HCT116 (cell line): ENCODE data around the gene DPM2.

Experiments
- CTCF ChIP-seq, 3 experiments: fragments of 200-600 bp in 1 of 3; sonication (generic) in 1 of 3; IDR thresholded peaks in 2 of 3; conservative IDR thresholded peaks in 1 of 3; 2 replicates each; pipeline ENCODE4 v1.5.1; 2012 to 2017; ENCODE audit warnings: low read depth in 2 of 3, low read length in 2 of 3, antibody characterized with exemption in 1 of 3, borderline replicate concordance in 1 of 3, control low read depth in 1 of 3, mild to moderate bottlenecking in 1 of 3, mixed read lengths in 1 of 3, mixed run types in 1 of 3, moderate library complexity in 1 of 3; ENCODE audit not compliant: insufficient read depth in 1 of 3
- EZH2 ChIP-seq: fragments of 200-600 bp; sonication (generic); IDR thresholded peaks from 2 replicates; pipeline ENCODE4 v1.6.1; 2017; ENCODE audit warnings: antibody characterized with exemption, mixed run types
- POLR2A ChIP-seq: IDR thresholded peaks from 2 replicates; pipeline ENCODE4 v1.7.0; 2011; ENCODE audit warnings: borderline replicate concordance; ENCODE audit not compliant: insufficient read depth, insufficient read length; ENCODE audit errors: extremely low read depth

DNA sequence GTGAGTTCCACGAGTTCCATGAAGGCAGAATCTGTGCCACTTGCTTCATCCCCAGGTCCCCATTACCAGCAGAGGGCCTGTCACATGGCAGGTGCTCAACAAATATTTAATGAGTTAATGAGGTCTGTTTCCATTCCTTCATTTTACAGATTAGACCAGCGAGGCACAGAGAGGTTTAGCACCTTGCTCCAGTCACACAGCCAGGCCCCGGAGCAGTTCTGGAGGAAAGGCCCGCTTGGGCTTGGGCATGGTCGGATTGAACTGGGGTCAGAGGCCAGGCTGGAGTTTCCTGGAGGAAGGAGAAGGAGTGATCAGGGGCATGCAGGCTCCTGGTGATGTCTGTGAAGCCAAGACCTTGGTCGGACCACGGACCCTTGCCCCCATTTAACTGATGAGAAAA is 16.9 kb downstream of the DPM2 start:
- TF ChIP-seq EZH2: no peak
- no peak for TF ChIP-seq CTCF (IDR thresholded peaks at IDR 0.05 in 2 of 3, conservative IDR thresholded peaks at IDR 0.05 in 1 of 3; ENCODE audit: borderline replicate concordance in 1 of 3, insufficient read depth in 1 of 3, low read depth in 2 of 3, low read length in 2 of 3)
- TF ChIP-seq POLR2A: no peak
